OCI-LY7 (cell line): Measurements from ENCODE around the gene CHD3. TPM values are rescaled to one million over a fixed set of nuclear protein-coding genes. Genes with fewer than 3 reads are reported as not detected.

Experiments used
- BruUV-seq: library from RNA; stranded (reverse); fragments of 400-500 nt; replicated peaks from 2 replicates; lab custom pipeline; 2021; lab: Mats Ljungman, UMichigan
- CTCF ChIA-PET: fragments of 300-600 bp; sonication (Branson Sonifier 250); formaldehyde crosslinking; loops from one replicate; lab custom pipeline; 2022; ENCODE audit warnings: antibody characterized with exemption; ENCODE audit not compliant: unreplicated experiment; lab: Charles Lee
- POLR2A ChIA-PET: fragments of 300-600 bp; sonication (Branson Sonifier 250); formaldehyde crosslinking; loops from one replicate; lab custom pipeline; 2022; ENCODE audit warnings: antibody characterized with exemption; lab: Charles Lee
- DNase-seq: peaks from one replicate; pipeline ENCODE4 v3.0.0-alpha.2; 2015; ENCODE audit warnings: low spot score
- H2AFZ ChIP-seq: fragments of 200-600 bp; sonication (generic), shearing (Covaris generic); 2 replicates; pipeline ENCODE4 v1.6.1; 2014; ENCODE audit warnings: mild to moderate bottlenecking, antibody characterized with exemption, low read length, moderate library complexity
- H3K27ac ChIP-seq: fragments of 200-600 bp; sonication (generic); 2 replicates; pipeline ENCODE4 v1.5.1; 2014; ENCODE audit warnings: mixed run types, low read depth, mild to moderate bottlenecking, moderate library complexity, low read length, inconsistent platforms; ENCODE audit not compliant: poor library complexity, severe bottlenecking
- H3K36me3 ChIP-seq: fragments of 200-600 bp; sonication (generic); 2 replicates; pipeline ENCODE4 v1.6.1; 2014; ENCODE audit warnings: mild to moderate bottlenecking, antibody characterized with exemption, low read length, moderate library complexity, mixed read lengths; ENCODE audit not compliant: insufficient read depth
- H3K4me1 ChIP-seq: fragments of 200-600 bp; sonication (generic); 2 replicates; pipeline ENCODE4 v1.5.1; 2014; ENCODE audit warnings: mild to moderate bottlenecking, low read length; ENCODE audit not compliant: insufficient read depth, poor library complexity, severe bottlenecking
- H3K4me2 ChIP-seq: fragments of 200-600 bp; sonication (generic); 2 replicates; pipeline ENCODE4 v1.6.1; 2014; ENCODE audit warnings: mild to moderate bottlenecking, low read length
- H3K4me3 ChIP-seq: fragments of 200-600 bp; sonication (generic); 2 replicates; pipeline ENCODE4 v1.5.1; 2014; ENCODE audit warnings: mild to moderate bottlenecking, low read depth, low read length; ENCODE audit not compliant: poor library complexity, severe bottlenecking
- H3K79me2 ChIP-seq: fragments of 200-600 bp; sonication (generic); 2 replicates; pipeline ENCODE4 v1.6.1; 2016; ENCODE audit warnings: low read depth, mild to moderate bottlenecking, low read length, moderate library complexity, mixed read lengths; ENCODE audit not compliant: insufficient read depth
- H3K9me2 ChIP-seq: fragments of 200-600 bp; sonication (generic); 2 replicates; pipeline ENCODE4 v1.6.1; 2016; ENCODE audit warnings: mild to moderate bottlenecking, low read length, mixed read lengths; ENCODE audit not compliant: insufficient read depth
- H3K9me3 ChIP-seq: fragments of 200-600 bp; sonication (generic); 2 replicates; pipeline ENCODE4 v1.6.1; 2014; ENCODE audit warnings: mild to moderate bottlenecking, mixed run types, low read length, mixed read lengths
- H4K20me1 ChIP-seq: fragments of 200-600 bp; sonication (generic); 2 replicates; pipeline ENCODE4 v1.6.1; 2014; ENCODE audit warnings: mild to moderate bottlenecking, antibody characterized with exemption, low read length, moderate library complexity, mixed read lengths; ENCODE audit not compliant: insufficient read depth
- CTCF ChIP-seq: fragments of 200-600 bp; sonication (generic); conservative IDR thresholded peaks from 2 replicates; pipeline ENCODE4 v1.5.1; 2014; ENCODE audit warnings: mild to moderate bottlenecking, antibody characterized with exemption, low read length, moderate library complexity, mixed read lengths
- EZH2phosphoT487 ChIP-seq: fragments of 200-600 bp; sonication (generic); IDR thresholded peaks from 2 replicates; pipeline ENCODE4 v1.6.1; 2018; ENCODE audit warnings: low read depth, borderline replicate concordance, mild to moderate bottlenecking, mixed run types, antibody characterized with exemption, low read length, moderate library complexity, mixed read lengths
- intact Hi-C: fragments of 100-400 bp; cut with micrococcal nuclease; formaldehyde crosslinking; loops from one replicate; pipeline ENCODE4 v1.10.0; 2022; ENCODE audit not compliant: unreplicated experiment
- total RNA-seq, 2 experiments: library from RNA; depleted of rRNA in 1 of 2; stranded (reverse); fragments of >200 nt in 1 of 2; shearing (Covaris generic) in 1 of 2; gene quantifications; 2 replicates each; pipeline ENCODE4 v1.2.3, GENCODE V29; 2014 to 2022

CHD3 gene
- total RNA-seq, 2 experiments from 2014 or later = 42.5 to 126 TPM

- BruUV-seq = no TSS peak
- no peak overlapping the region for H3K4me3 ChIP-seq
- no peak for DNase-seq
- ChIA-PET POLR2A (no interaction called here), CTCF (no interaction called here)
- no peak overlapping the region for H3K4me2 ChIP-seq
- no peaks in the 10 kb centered on the region for H4K20me1 ChIP-seq
- no peaks in the 10 kb centered on the region for H3K4me1 ChIP-seq
- no peak overlapping the region for H2AFZ ChIP-seq
- TF ChIP-seq CTCF = no peak
- TF ChIP-seq EZH2phosphoT487 = no peak
- no peak overlapping the region for H3K27ac ChIP-seq
- intact Hi-C loops = no loop called here
- no peaks in the 10 kb centered on the region for H3K79me2 ChIP-seq
- H3K9me3 ChIP-seq = no peaks in the 10 kb centered on the region
- peaks cover 91% of the 10 kb centered on the region for H3K36me3 ChIP-seq
- H3K9me2 ChIP-seq = no peaks in the 10 kb centered on the region
Observed at GRCh38 chr17:7945651-7946050, 57.1 kb downstream of the CHD3 start.

GRCh38 chr17:7946441-7946840, 57.9 kb downstream of the CHD3 start:
- intact Hi-C loops = no loop called here
- H3K9me3 ChIP-seq = no peaks in the 10 kb centered on the region
- H3K4me3 ChIP-seq = no peak overlapping the region
- no peaks in the 10 kb centered on the region for H3K79me2 ChIP-seq
- no peaks in the 10 kb centered on the region for H4K20me1 ChIP-seq
- no peak overlapping the region for H2AFZ ChIP-seq
- no peak overlapping the region for H3K4me2 ChIP-seq
- TF ChIP-seq CTCF (no peak), EZH2phosphoT487 (no peak)
- POLR2A ChIA-PET = no interaction called here
- no peak for DNase-seq
- H3K4me1 ChIP-seq = no peaks in the 10 kb centered on the region
- BruUV-seq = no TSS peak
- H3K27ac ChIP-seq = no peak overlapping the region
- peaks cover 84% of the 10 kb centered on the region for H3K36me3 ChIP-seq
- no peaks in the 10 kb centered on the region for H3K9me2 ChIP-seq
- CTCF ChIA-PET = no interaction called here

- intact Hi-C loops = no loop called here
- no peak overlapping the region for H3K27ac ChIP-seq
- H2AFZ ChIP-seq = no peak overlapping the region
- no peaks in the 10 kb centered on the region for H4K20me1 ChIP-seq
- ChIA-PET CTCF (no interaction called here), POLR2A (interaction anchor here (0.8 kb wide), 1 partner anchor 15 kb away, joined by 3 read pairs; no protein-coding TSS in a partner anchor)
- no peak overlapping the region for H3K4me2 ChIP-seq
- DNase-seq = no peak
- H3K4me3 ChIP-seq = no peak overlapping the region
- no TSS peak for BruUV-seq
- H3K4me1 ChIP-seq = no peaks in the 10 kb centered on the region
- no peaks in the 10 kb centered on the region for H3K79me2 ChIP-seq
- peaks cover 74% of the 10 kb centered on the region for H3K36me3 ChIP-seq
- no peak for TF ChIP-seq EZH2phosphoT487
- no peak for TF ChIP-seq CTCF
- H3K9me3 ChIP-seq = no peaks in the 10 kb centered on the region
- H3K9me2 ChIP-seq = no peaks in the 10 kb centered on the region
Observed at GRCh38 chr17:7947651-7948050, 59.1 kb downstream of the CHD3 start.
